Measurements from ENCODE around the gene TTL.
"Not testable (repeated sequence)": the region's sequence is repeated elsewhere in the genome, so short reads cannot be mapped to it uniquely, and the experiment has no call there.

DNA sequence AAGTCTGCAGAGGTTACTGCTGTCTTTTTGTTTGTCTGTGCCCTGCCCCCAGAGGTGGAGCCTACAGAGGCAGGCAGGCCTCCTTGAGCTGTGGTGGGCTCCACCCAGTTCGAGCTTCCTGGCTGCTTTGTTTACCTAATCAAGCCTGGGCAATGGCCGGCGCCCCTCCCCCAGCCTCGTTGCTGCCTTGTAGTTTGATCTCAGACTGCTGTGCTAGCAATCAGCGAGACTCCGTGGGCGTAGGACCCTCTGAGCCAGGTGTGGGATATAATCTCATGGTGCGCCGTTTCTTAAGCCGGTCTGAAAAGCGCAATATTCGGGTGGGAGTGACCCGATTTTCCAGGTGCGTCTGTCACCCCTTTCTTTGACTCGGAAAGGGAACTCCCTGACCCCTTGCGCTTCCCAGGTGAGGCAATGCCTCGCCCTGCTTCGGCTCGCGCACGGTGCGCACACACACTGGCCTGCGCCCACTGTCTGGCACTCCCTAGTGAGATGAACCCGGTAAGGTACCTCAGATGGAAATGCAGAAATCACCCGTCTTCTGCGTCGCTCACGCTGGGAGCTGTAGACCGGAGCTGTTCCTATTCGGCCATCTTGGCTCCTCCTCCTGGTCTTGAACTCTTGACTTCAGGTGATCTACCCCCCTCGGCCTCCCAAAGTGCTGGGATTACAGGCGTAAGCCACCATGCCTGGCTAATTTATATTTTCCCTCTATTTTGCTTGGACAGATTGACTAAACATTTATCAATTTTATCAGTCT lies 27.5 kb downstream of the TTL start:
- TF ChIP-seq, protein P1, sequence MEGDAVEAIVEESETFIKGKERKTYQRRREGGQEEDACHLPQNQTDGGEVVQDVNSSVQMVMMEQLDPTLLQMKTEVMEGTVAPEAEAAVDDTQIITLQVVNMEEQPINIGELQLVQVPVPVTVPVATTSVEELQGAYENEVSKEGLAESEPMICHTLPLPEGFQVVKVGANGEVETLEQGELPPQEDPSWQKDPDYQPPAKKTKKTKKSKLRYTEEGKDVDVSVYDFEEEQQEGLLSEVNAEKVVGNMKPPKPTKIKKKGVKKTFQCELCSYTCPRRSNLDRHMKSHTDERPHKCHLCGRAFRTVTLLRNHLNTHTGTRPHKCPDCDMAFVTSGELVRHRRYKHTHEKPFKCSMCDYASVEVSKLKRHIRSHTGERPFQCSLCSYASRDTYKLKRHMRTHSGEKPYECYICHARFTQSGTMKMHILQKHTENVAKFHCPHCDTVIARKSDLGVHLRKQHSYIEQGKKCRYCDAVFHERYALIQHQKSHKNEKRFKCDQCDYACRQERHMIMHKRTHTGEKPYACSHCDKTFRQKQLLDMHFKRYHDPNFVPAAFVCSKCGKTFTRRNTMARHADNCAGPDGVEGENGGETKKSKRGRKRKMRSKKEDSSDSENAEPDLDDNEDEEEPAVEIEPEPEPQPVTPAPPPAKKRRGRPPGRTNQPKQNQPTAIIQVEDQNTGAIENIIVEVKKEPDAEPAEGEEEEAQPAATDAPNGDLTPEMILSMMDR (IDR thresholded peaks at IDR 0.05; ENCODE audit: poor library complexity, severe bottlenecking): not testable (repeated sequence)
- not testable (repeated sequence) for TF ChIP-seq POLR2AphosphoS5 (IDR thresholded peaks at IDR 0.05); EP300 (conservative IDR thresholded peaks at IDR 0.05; ENCODE audit: poor library complexity, severe bottlenecking); EZH2 (IDR thresholded peaks at IDR 0.05; ENCODE audit: borderline replicate concordance, insufficient read depth, low read length, poor library complexity, severe bottlenecking)

Data from neural cell (in vitro differentiated cells).